GM18508 (cell line): ENCODE measurements around the gene TSPAN3.

Source experiments
- ATAC-seq: cut with Tn5 transposase; IDR thresholded peaks from one replicate; pipeline ENCODE4 v1.9.1; 2021; ENCODE audit warnings: moderate number of reproducible peaks; ENCODE audit not compliant: insufficient read depth, unreplicated experiment

TSPAN3 gene

GRCh38 chr15:77035584-77035983 lies 35.3 kb downstream of the TSPAN3 start:
- ATAC-seq, result no peak

- ATAC-seq, result no peak
Measured at GRCh38 chr15:77034695-77035489, 36.0 kb downstream of the TSPAN3 start.

GRCh38 chr15:77033729-77034671 lies 36.9 kb downstream of the TSPAN3 start:
- ATAC-seq, result no peak

GRCh38 chr15:77033417-77033728 lies 37.5 kb downstream of the TSPAN3 start:
- no peak for ATAC-seq

GRCh38 chr15:77032647-77033416 lies 38.1 kb downstream of the TSPAN3 start:
- ATAC-seq, result no peak

- ATAC-seq, result no peak
Measured at GRCh38 chr15:77032052-77032646, 38.8 kb downstream of the TSPAN3 start.

GRCh38 chr15:77031376-77032050 lies 39.4 kb downstream of the TSPAN3 start:
- ATAC-seq, result no peak

GRCh38 chr15:77030928-77031375 lies 40.0 kb downstream of the TSPAN3 start:
- no peak for ATAC-seq

GRCh38 chr15:77030048-77030927 lies 40.6 kb downstream of the TSPAN3 start:
- ATAC-seq, result no peak

GRCh38 chr15:77029166-77030047 lies 41.5 kb downstream of the TSPAN3 start:
- ATAC-seq, result no peak

GRCh38 chr15:77028451-77029165 lies 42.3 kb downstream of the TSPAN3 start:
- no peak for ATAC-seq

- no peak for ATAC-seq
Measured at GRCh38 chr15:77027697-77028450, 43.0 kb downstream of the TSPAN3 start.

- ATAC-seq, result no peak
Measured at GRCh38 chr15:77027111-77027696, 43.7 kb downstream of the TSPAN3 start.

GRCh38 chr15:77026501-77027110 lies 44.3 kb downstream of the TSPAN3 start:
- no peak for ATAC-seq

GRCh38 chr15:77025941-77026411 lies 44.9 kb downstream of the TSPAN3 start:
- ATAC-seq, result no peak
